PC-9 (cell line): ENCODE measurements around the gene SERTAD3.
"Not testable (repeated sequence)": the region's sequence is repeated elsewhere in the genome, so short reads cannot be mapped to it uniquely, and the experiment has no call there.

Experiments used
- EZH2 ChIP-seq: fragments of 200-600 bp; sonication (generic); IDR thresholded peaks from 2 replicates; pipeline ENCODE4 v1.8.0; 2017; ENCODE audit warnings: antibody characterized with exemption, low read depth
- TF ChIP-seq, protein P1 (sequence below): fragments of 200-600 bp; sonication (generic); conservative IDR thresholded peaks from 2 replicates; pipeline ENCODE4 v1.6.1; 2017; ENCODE audit warnings: mixed run types, antibody characterized with exemption, mild to moderate bottlenecking, moderate library complexity

DNA sequence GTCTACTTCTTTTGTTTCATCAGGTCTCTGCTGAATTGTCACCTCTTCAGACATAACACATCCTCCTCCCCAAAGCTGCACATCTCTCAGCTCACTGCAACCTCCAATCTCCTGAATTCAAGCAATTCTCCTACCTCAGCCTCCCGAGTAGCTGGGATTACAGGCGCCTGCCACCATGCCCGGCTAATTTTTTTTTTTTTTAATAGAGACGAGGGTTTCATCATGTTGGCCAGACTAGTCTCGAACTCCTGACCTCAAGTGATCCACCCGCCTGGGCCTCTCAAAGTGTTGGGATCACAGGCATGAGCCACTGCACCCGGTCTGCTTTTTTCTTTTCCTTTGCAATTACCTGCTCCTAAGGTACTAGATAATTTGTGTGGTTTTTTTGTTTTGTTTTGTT is 11.4 kb downstream of the SERTAD3 start:
- TF ChIP-seq, protein P1, sequence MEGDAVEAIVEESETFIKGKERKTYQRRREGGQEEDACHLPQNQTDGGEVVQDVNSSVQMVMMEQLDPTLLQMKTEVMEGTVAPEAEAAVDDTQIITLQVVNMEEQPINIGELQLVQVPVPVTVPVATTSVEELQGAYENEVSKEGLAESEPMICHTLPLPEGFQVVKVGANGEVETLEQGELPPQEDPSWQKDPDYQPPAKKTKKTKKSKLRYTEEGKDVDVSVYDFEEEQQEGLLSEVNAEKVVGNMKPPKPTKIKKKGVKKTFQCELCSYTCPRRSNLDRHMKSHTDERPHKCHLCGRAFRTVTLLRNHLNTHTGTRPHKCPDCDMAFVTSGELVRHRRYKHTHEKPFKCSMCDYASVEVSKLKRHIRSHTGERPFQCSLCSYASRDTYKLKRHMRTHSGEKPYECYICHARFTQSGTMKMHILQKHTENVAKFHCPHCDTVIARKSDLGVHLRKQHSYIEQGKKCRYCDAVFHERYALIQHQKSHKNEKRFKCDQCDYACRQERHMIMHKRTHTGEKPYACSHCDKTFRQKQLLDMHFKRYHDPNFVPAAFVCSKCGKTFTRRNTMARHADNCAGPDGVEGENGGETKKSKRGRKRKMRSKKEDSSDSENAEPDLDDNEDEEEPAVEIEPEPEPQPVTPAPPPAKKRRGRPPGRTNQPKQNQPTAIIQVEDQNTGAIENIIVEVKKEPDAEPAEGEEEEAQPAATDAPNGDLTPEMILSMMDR, result not testable (repeated sequence)
- not testable (repeated sequence) for TF ChIP-seq EZH2
